Gastrocnemius medialis (tissue), 4 donors: ENCODE results near the gene RAB11A. TPM values are rescaled to one million over a fixed set of nuclear protein-coding genes. Genes with fewer than 3 reads are reported as not detected.

Experiments
- ATAC-seq, 2 donors: fragments of 150-250 bp; one replicate each; pipeline ENCODE4 v1.9.1; 2016
- DNase-seq, 2 donors: peaks; one replicate each; pipeline ENCODE4 v3.0.0-alpha.2; 2019
- H3K27ac ChIP-seq, 4 donors: fragments of 200-600 bp; sonication (generic); 1 replicate in 1 of 4; 2 replicates in 3 of 4; pipeline ENCODE4 v1.5.1; 2016 to 2018; ENCODE audit warnings: mild to moderate bottlenecking in 2 of 4, moderate library complexity in 1 of 4
- H3K27me3 ChIP-seq, 3 donors: fragments of 200-600 bp; sonication (generic) in 2 of 3; 1 replicate in 1 of 3; 2 replicates in 2 of 3; pipeline versions ENCODE4 v1.5.1 to v1.6.0; 2016 to 2019; ENCODE audit warnings: mild to moderate bottlenecking in 1 of 3, moderate library complexity in 1 of 3
- H3K36me3 ChIP-seq, 2 donors: fragments of 200-600 bp; sonication (generic) in 1 of 2; one replicate each; pipeline ENCODE4 v1.5.1; 2017 to 2018
- H3K4me1 ChIP-seq, 2 donors: fragments of 200-600 bp; sonication (generic) in 1 of 2; one replicate each; pipeline ENCODE4 v1.5.1; 2016 to 2017; ENCODE audit warnings: mild to moderate bottlenecking in 2 of 2
- H3K4me3 ChIP-seq, 4 donors: fragments of 200-600 bp; sonication (generic) in 3 of 4; 1 replicate in 1 of 4; 2 replicates in 3 of 4; pipeline ENCODE4 v1.5.1; 2016 to 2019; ENCODE audit warnings: mild to moderate bottlenecking in 2 of 4
- H3K9me3 ChIP-seq, 3 donors: fragments of 200-600 bp; sonication (generic) in 2 of 3; 1 replicate in 1 of 3; 2 replicates in 2 of 3; pipeline ENCODE4 v1.5.1; 2016 to 2019
- CTCF ChIP-seq, 5 experiments: fragments of 450-650 bp in 3 of 5; fragments of 200-600 bp in 2 of 5; sonication (generic) in 2 of 5; IDR thresholded peaks in 4 of 5; conservative IDR thresholded peaks in 1 of 5; 1 replicate in 4 of 5; 2 replicates in 1 of 5; pipeline ENCODE4 v1.5.1; 2016 to 2019; ENCODE audit warnings: antibody characterized with exemption in 5 of 5, mild to moderate bottlenecking in 3 of 5, moderate library complexity in 3 of 5
- POLR2A ChIP-seq, 2 donors: fragments of 450-650 bp; IDR thresholded peaks; one replicate each; pipeline ENCODE4 v1.6.1; 2017; ENCODE audit warnings: antibody characterized with exemption in 2 of 2, mild to moderate bottlenecking in 2 of 2, moderate library complexity in 2 of 2
- in situ Hi-C, 4 donors: fragments of 200-750 bp; cut with MboI; loops; one replicate each; pipeline versions ENCODE4 v1.15.0 to v1.8.0; 2017; ENCODE audit warnings: low sequenced_read_pairs in 4 of 4
- intact Hi-C: fragments of 100-400 bp; cut with DNase I; formaldehyde crosslinking; loops from one replicate; pipeline ENCODE4 v1.15.1; 2023; ENCODE audit warnings: low total_unique reads
- total RNA-seq, 4 donors: library from RNA; depleted of rRNA; stranded (reverse); fragments of >200 nt; gene quantifications; one replicate each; pipeline versions ENCODE4 v1.1.0 to v1.2.3, GENCODE V29; 2016

RAB11A gene
- total RNA-seq, 4 donors from 2014 or later = 93.0 to 207 (median 166) TPM

GRCh38 chr15:65824031-65824743, 45.1 kb upstream of the RAB11A start:
- in situ Hi-C loops = no loop called here
- H3K4me3 ChIP-seq = no peak overlapping the region
- no peak for TF ChIP-seq POLR2A (IDR thresholded peaks at IDR 0.05)
- TF ChIP-seq CTCF (IDR thresholded peaks at IDR 0.05 in 4 of 5, conservative IDR thresholded peaks at IDR 0.05 in 1 of 5) = peak; percentile 43 to 74 (median 62)
- no peaks in the 10 kb centered on the region for H3K36me3 ChIP-seq
- ATAC-seq (peak; percentile 88 to 90), DNase-seq (peak; percentile 35 to 53)
- H3K27me3 ChIP-seq = no peaks in the 10 kb centered on the region
- no peaks in the 10 kb centered on the region for H3K9me3 ChIP-seq
- intact Hi-C loops = no loop called here
- H3K4me1 ChIP-seq = peaks cover 0 to 6% of the 10 kb centered on the region in 2 donors
- peak overlapping the region in 2 of 4 donors; percentile 5 to 10 for H3K27ac ChIP-seq

- in situ Hi-C loops (no loop called here), intact Hi-C loops (no loop called here)
- Histone ChIP-seq H3K36me3 (no peaks in the 10 kb centered on the region), H3K4me1 (peaks cover 0 to 6% of the 10 kb centered on the region in 2 donors), H3K9me3 (no peaks in the 10 kb centered on the region), H3K4me3 (no peak overlapping the region), H3K27ac (no peak overlapping the region), H3K27me3 (no peaks in the 10 kb centered on the region)
- ATAC-seq (peak; percentile 47 to 48), DNase-seq (peak; percentile 17 to 44)
- TF ChIP-seq CTCF (IDR thresholded peaks at IDR 0.05 in 4 of 5, conservative IDR thresholded peaks at IDR 0.05 in 1 of 5) = no peak
- no peak for TF ChIP-seq POLR2A (IDR thresholded peaks at IDR 0.05)
Observed at GRCh38 chr15:65824941-65825544, 44.2 kb upstream of the RAB11A start.

- Histone ChIP-seq H3K27me3 (no peaks in the 10 kb centered on the region), H3K4me1 (peaks cover 5 to 25% of the 10 kb centered on the region in 2 donors), H3K36me3 (no peaks in the 10 kb centered on the region), H3K4me3 (no peak overlapping the region), H3K27ac (no peak overlapping the region), H3K9me3 (no peaks in the 10 kb centered on the region)
- in situ Hi-C loops = no loop called here
- ATAC-seq (no peak), DNase-seq (no peak)
- TF ChIP-seq POLR2A (IDR thresholded peaks at IDR 0.05) (no peak), CTCF (IDR thresholded peaks at IDR 0.05 in 4 of 5, conservative IDR thresholded peaks at IDR 0.05 in 1 of 5) (no peak)
- intact Hi-C loops = loop anchor here (1.0 kb wide), 1 partner anchor 32 kb away; no protein-coding TSS in a partner anchor
Observed at GRCh38 chr15:65827065-65827464, 42.2 kb upstream of the RAB11A start.

- H3K36me3 ChIP-seq = no peaks in the 10 kb centered on the region
- no peaks in the 10 kb centered on the region for H3K9me3 ChIP-seq
- peaks cover 18 to 38% of the 10 kb centered on the region in 2 donors for H3K4me1 ChIP-seq
- no peak for DNase-seq
- intact Hi-C loops (loop anchor here (2.0 kb wide), 1 partner anchor 190 kb away; no protein-coding TSS in a partner anchor), in situ Hi-C loops (no loop called here)
- H3K27ac ChIP-seq = no peak overlapping the region
- no peaks in the 10 kb centered on the region for H3K27me3 ChIP-seq
- ATAC-seq = no peak
- H3K4me3 ChIP-seq = no peak overlapping the region
- no peak for TF ChIP-seq POLR2A (IDR thresholded peaks at IDR 0.05)
- no peak for TF ChIP-seq CTCF (IDR thresholded peaks at IDR 0.05 in 4 of 5, conservative IDR thresholded peaks at IDR 0.05 in 1 of 5)
Observed at GRCh38 chr15:65828585-65828984, 40.7 kb upstream of the RAB11A start.
